ENCODE measurements around the gene PHAF1. TPM values are rescaled to one million over a fixed set of nuclear protein-coding genes. Genes with fewer than 3 reads are reported as not detected.

Gene PHAF1
- total and polyA plus RNA-seq, 2 of the 13 experiments (the other 11 are each of a cell fraction or from before 2014, with no cell fraction given) = 48.3 to 174 TPM

DNA sequence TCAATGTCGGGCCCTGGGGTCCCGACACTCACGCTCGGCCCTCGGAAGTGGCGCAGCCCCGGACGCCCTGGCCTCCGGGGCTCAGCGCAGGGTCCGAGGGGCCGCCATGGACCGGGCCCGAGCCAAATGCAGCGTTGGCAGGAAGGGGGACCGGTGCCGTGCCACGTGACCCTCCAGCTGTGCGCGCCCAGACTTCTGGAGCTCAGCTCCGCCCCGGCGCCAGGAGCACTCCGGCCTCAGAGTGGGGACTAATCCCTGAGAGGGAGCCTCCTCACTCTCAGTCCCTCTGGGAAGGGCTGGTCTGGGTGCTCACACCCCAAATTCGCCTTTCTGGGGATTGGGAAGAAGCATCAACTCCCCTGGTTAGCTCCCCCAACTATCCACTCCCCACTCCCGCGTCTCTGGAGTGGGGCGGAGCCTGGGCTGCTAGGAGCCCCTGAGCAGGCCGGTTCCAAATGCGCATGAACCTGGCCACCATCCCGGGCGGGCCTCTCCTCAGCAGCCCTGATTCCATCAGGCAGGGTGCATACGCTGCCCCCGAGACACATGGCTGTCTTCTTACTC, 41.2 kb downstream of the PHAF1 start, which contains the start of gene B3GNT9 (continued):
- TF ChIP-seq FOXK1 (CRISPR knock-in tag; IDR thresholded peaks at IDR 0.05; ENCODE audit: borderline replicate concordance, low read depth) (no peak), RAD21 (CRISPR knock-in tag; IDR thresholded peaks at IDR 0.05) (0 out of 2 replicates have a peak, but pooled peaks have one; percentile 15), RFX5 (IDR thresholded peaks at IDR 0.05; ENCODE audit: low read depth, low read length) (no peak), ERF (CRISPR knock-in tag; IDR thresholded peaks at IDR 0.05) (peak; percentile 59; the same call in 1 of the 2 replicates), PHF21A (CRISPR knock-in tag; IDR thresholded peaks at IDR 0.05) (no peak), NAIF1 (CRISPR knock-in tag; IDR thresholded peaks at IDR 0.05; ENCODE audit: borderline replicate concordance) (no peak), HNRNPK (IDR thresholded peaks at IDR 0.05; ENCODE audit: low read depth, low read length, poor library complexity, severe bottlenecking) (peak; percentile 68), SRSF4 (IDR thresholded peaks at IDR 0.05; ENCODE audit: low read depth, low read length, poor library complexity, severe bottlenecking) (no peak), ZNF350 (CRISPR knock-in tag; IDR thresholded peaks at IDR 0.05; ENCODE audit: borderline replicate concordance, low read depth) (peak; percentile 63; the same call in 1 of the 2 replicates), ZNF121 (CRISPR knock-in tag; IDR thresholded peaks at IDR 0.05) (no peak), MED8 (CRISPR knock-in tag; IDR thresholded peaks at IDR 0.05; ENCODE audit: insufficient replicate concordance) (no peak), MAFF (IDR thresholded peaks at IDR 0.05; ENCODE audit: low read depth, low read length) (no peak), MTA3 (CRISPR knock-in tag; IDR thresholded peaks at IDR 0.05) (no peak), CC2D1A (CRISPR knock-in tag; IDR thresholded peaks at IDR 0.05) (no peak), ZSCAN25 (CRISPR knock-in tag; IDR thresholded peaks at IDR 0.05) (no peak), ZNF83 (CRISPR knock-in tag; IDR thresholded peaks at IDR 0.05; ENCODE audit: borderline replicate concordance) (peak; percentile 65; the same call in 1 of the 2 replicates), ARID2 (CRISPR knock-in tag; IDR thresholded peaks at IDR 0.05; ENCODE audit: borderline replicate concordance) (peak; percentile 69; the same call in 1 of the 2 replicates), ZNF766 (CRISPR knock-in tag; IDR thresholded peaks at IDR 0.05; ENCODE audit: borderline replicate concordance) (no peak), POLR2AphosphoS5 (IDR thresholded peaks at IDR 0.05; ENCODE audit: low read depth, low read length) (no peak), SIN3B (IDR thresholded peaks at IDR 0.05; ENCODE audit: low read length) (no peak), ZNF720 (CRISPR knock-in tag; IDR thresholded peaks at IDR 0.05) (no peak), ZNF670 (CRISPR knock-in tag; IDR thresholded peaks at IDR 0.05; ENCODE audit: borderline replicate concordance) (no peak; the same call in 1 of the 2 replicates), TBX2 (CRISPR knock-in tag; IDR thresholded peaks at IDR 0.05; ENCODE audit: borderline replicate concordance) (peak; percentile 68), BRD4 (CRISPR knock-in tag; IDR thresholded peaks at IDR 0.05) (no peak)
- TF ChIP-seq, protein P1, sequence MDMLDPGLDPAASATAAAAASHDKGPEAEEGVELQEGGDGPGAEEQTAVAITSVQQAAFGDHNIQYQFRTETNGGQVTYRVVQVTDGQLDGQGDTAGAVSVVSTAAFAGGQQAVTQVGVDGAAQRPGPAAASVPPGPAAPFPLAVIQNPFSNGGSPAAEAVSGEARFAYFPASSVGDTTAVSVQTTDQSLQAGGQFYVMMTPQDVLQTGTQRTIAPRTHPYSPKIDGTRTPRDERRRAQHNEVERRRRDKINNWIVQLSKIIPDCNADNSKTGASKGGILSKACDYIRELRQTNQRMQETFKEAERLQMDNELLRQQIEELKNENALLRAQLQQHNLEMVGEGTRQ (IDR thresholded peaks at IDR 0.05; ENCODE audit: low read depth, low read length) = peak; percentile 77; the same call in 1 of the 2 replicates
- TF ChIP-seq, protein P1 (CRISPR knock-in tag; IDR thresholded peaks at IDR 0.05; ENCODE audit: borderline replicate concordance) = peak; percentile 94; the same call in 1 of the 2 replicates
- TF ChIP-seq, protein P2, sequence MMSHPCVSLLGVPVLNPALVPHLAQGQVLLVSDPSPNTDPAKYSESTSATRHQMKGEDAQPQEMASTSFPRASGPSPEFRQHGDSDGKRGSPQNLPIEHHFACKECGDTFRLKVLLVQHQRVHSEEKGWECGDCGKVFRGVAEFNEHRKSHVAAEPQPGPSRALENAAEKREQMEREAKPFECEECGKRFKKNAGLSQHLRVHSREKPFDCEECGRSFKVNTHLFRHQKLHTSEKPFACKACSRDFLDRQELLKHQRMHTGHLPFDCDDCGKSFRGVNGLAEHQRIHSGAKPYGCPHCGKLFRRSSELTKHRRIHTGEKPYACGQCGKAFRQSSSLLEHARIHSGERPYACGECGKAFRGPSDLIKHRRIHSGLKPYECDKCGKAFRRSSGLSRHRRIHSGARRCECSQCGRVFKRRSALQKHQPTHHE (CRISPR knock-in tag; IDR thresholded peaks at IDR 0.05; ENCODE audit: borderline replicate concordance) = peak; percentile 78

All from HepG2 (cell line).